T-helper 2 cell treated with Interferon-gamma antibody and Interleukin-4, amounts not matched to agents 100 ng/mL and 5 ng/mL, for 36 hours (primary cell): ENCODE data around the gene RELCH. TPM values are rescaled to one million over a fixed set of nuclear protein-coding genes. Genes with fewer than 3 reads are reported as not detected.

Experiments used
- intact Hi-C: fragments of 100-400 bp; cut with micrococcal nuclease; formaldehyde crosslinking; loops from one replicate; pipeline ENCODE4 v1.15.1; 2023
- total RNA-seq: library from RNA; stranded (reverse); gene quantifications from 2 replicates; pipeline ENCODE4 v1.2.3, GENCODE V29; 2022

Gene RELCH
- total RNA-seq, 1 donor from 2014 or later = 40.3 TPM

- intact Hi-C loops = no loop called here
Measured at GRCh38 chr18:62248313-62248712, 61.3 kb downstream of the RELCH start.

GRCh38 chr18:62249478-62250097, 62.5 kb downstream of the RELCH start:
- intact Hi-C loops = loop anchor here (1.0 kb wide), 2 partner anchors 62 to 66 kb away; partner anchors contain the start of genes PIGN and RELCH

- intact Hi-C loops = no loop called here
Measured at GRCh38 chr18:62250475-62250874, 63.4 kb downstream of the RELCH start.

GRCh38 chr18:62258093-62258492, 71.0 kb downstream of the RELCH start:
- intact Hi-C loops = no loop called here

DNA sequence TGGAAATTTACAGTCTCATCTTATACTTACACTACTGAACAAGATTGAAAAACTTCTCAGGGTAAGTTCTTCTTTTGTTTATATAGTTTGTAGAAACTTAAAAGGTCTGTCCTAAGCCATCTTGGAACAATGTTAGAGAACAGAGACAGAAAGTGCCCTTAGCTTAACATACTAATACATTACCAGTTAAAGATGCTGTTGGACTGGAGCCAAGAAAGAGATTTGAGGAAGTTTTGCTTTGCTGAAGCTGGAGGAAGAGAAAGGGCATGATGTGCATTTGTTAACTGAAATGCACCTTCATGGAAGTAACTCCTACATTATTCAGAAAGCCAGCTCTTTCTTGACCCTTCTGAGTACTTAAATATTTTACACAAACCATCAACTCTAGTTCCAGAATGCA, 71.6 kb downstream of the RELCH start:
- intact Hi-C loops = no loop called here

- intact Hi-C loops = no loop called here
Measured at GRCh38 chr18:62262061-62262460, 75.0 kb downstream of the RELCH start.

GRCh38 chr18:62264984-62265383, 77.9 kb downstream of the RELCH start:
- intact Hi-C loops = no loop called here

DNA sequence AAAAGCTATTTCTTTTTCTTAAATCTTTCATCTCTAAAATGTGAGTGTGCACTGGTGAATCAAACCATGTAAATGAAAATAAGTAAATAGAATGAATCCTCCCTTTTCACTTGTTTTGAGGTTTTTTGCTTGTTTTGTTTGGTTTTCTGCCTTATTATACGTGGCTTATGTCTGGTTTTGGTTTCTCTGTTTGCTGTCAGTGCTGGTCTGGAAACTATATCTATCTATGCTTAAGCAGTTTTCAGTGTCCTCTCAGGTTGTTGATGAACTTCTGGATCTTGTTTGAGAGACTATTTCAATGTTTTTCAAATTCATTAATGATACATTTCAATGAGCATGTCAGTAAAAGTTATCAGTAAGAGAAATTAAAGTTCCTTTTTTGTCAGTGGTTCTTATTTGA, 90.0 kb downstream of the RELCH start:
- intact Hi-C loops = no loop called here

- intact Hi-C loops = no loop called here
Measured at GRCh38 chr18:62279561-62279960, 92.5 kb downstream of the RELCH start.

DNA sequence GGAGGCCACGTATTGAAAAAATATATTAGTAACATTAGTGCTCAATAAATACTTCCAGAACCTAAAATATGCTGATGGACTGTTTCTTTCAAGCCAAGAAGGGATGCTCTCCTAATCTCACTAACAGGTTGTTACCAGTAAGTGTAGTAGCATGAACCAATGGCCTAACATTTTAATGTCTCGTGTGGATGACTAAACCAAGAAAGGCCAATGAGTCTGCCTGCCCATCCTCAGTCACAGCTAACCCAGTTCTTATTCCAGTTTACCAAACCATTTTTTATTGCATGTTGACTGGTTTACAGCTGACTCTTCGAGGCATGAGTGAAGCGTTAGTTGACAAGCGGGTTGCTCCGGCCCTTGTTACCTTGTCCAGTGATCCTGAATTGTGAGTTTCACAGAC, 93.0 kb downstream of the RELCH start:
- intact Hi-C loops = no loop called here

DNA sequence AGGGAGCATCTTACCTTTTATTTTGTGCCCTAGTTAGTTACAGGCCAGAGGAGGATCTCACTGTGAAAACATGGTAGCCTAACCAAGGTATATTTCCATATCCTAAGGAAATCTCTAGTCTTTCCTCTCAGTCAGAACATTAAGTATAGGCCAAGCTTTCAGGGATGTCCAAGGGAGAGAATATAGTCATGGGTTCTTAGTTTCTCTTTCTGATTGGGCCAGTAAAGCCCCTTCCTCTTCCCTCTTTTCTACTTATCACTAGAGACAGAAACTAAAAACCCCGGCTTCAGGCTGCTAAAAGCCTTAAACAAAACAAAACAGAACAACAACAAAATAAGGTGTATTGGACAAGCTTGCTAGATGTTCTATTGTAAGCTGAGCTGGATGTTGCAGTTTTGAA, 93.7 kb downstream of the RELCH start:
- intact Hi-C loops = no loop called here

- intact Hi-C loops = no loop called here
Measured at GRCh38 chr18:62281684-62282083, 94.6 kb downstream of the RELCH start.

DNA sequence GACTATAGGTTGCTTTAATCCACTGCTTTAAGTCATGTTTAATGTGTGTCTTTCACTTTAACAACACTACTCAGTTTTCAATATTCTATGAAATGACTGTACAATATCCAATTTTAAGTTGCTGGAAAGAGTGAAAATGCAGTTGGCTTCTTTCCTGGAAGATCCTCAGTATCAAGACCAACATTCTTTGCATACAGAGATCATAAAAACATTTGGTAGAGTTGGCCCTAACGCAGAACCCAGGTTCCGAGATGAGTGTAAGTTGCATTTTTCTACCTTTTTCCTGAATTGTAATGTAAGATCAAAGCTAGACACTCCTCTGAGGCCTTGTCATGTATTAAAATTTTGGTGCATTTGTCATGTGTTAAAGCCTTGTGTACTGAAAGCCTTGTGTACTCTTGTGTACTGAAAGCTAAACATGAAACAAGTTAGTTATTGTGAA, 95.2 kb downstream of the RELCH start:
- intact Hi-C loops = no loop called here

DNA sequence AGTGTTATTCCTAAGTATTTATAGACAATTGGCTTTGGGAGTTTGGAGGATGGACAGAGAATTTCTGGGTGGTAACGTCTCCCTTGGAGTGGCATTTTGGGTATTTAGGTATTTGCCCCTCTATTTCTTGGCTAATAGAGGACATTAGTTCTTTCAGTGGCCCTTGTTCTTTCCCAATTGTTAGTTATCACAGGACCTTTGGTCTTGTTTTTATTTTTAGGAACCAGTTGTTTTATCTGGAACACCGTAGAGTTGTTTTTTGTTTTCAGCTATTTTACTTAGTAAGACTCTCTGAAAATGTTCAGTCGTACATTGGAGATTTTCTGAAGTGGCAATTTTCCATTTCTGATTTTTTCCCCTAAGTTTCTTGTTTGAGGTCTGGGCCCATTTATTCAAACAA, 97.6 kb downstream of the RELCH start:
- intact Hi-C loops = no loop called here

DNA sequence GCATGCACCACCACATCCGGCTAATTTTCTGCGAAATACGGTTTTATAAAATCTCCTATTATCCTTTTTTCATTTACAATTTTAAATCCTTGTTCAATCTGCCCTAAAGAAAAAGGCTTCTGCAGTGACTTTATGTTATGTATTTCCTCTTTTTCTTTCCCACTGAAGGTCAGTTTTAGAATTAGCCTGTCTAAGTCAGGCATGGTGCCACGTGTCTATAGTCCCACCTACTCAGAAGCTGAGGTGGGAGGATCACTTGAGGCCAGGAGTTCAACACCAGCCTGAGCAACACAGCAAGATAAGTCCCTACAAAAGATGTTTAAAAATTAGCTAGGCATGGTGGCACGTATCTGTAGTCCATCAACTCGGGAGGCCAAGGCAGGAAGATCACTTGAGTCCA, 98.2 kb downstream of the RELCH start:
- intact Hi-C loops = no loop called here

GRCh38 chr18:62287781-62288664, 101.0 kb downstream of the RELCH start:
- intact Hi-C loops = no loop called here

DNA sequence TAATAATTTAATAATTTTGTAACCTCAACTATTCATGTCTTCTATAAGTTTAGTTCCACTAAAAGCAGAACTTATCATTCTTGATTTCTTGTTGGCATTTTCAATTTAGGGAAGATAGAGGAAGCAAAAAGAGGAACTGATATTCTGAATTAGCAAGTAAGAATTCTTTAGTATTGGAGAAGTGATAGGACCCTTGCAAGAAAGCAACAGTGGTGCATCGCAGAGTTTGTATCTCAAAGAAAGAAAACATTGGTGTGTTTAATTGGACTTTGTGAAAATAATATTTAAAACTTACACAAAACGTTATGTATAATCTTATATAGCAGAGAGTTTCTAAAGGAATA, 101.6 kb downstream of the RELCH start:
- intact Hi-C loops = no loop called here

DNA sequence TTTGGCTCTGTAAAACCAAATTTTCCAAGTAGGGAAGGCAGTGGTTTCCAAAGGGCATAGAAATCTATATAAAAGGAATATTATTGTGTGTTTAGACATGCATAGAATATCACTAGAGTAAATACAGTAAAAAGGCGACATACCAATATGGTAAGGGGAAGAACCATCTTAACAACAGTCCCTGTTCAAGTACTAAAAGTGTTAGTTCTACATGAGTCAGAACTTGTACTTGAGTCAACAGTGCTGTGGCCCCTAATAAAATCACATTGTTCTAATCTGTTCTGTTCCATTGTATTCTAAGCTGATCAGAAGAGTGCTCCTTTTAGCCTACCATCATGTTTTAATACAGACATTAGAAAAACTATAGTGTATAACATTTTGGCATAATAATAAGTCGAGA, 102.0 kb downstream of the RELCH start:
- intact Hi-C loops = no loop called here

DNA sequence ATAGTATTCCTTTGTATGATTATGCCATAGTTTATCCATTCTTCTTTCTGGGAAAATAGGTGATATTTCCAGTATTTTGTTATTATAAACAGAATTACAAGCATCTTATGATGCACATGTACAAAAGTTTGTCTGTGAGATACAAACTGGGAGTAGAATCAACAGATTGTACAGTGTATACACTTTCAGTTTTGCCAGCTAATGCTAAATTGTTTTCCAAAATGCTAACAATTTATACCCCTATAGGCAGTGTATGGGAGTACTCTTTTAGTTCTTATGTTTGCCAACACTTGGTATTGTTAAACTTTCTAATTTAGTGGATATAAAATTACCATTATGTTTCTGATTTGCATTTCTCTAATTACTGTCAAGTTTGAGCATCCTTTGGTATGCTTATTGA, 107.0 kb downstream of the RELCH start:
- intact Hi-C loops = no loop called here

DNA sequence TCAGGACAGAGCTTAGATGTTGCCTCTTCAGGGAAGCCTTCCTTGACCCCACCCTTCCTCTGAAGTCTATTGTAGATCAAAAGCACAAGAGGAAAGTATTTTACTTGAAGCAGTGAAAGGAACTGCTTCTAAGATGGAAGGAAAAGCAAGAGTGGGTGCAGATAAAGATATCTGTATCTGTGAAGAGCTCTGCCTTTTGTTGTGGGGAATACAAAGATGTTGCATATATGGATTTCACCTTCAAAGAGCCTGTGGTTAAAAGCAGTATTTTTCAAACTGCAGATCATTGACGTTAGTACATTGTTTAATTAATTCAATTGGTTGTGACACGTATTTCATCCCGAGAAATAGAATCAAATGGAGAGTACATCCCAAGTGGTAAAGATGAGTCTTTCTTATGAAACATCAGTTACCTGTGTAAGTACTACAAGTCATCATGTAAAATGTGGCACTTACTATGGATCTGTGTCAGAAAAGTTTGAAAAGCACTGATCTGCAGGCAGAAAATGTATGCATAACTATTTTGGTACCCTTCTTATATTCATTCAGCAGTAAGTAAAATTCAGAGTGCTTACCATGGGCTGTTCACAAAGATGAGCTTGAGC, 113.4 kb downstream of the RELCH start:
- intact Hi-C loops = no loop called here

- intact Hi-C loops = no loop called here
Measured at GRCh38 chr18:62301322-62301721, 114.3 kb downstream of the RELCH start.

GRCh38 chr18:62312851-62313250, 125.8 kb downstream of the RELCH start:
- intact Hi-C loops = no loop called here
